ENCODE measurements around the gene SORBS1.

SORBS1 gene

DNA sequence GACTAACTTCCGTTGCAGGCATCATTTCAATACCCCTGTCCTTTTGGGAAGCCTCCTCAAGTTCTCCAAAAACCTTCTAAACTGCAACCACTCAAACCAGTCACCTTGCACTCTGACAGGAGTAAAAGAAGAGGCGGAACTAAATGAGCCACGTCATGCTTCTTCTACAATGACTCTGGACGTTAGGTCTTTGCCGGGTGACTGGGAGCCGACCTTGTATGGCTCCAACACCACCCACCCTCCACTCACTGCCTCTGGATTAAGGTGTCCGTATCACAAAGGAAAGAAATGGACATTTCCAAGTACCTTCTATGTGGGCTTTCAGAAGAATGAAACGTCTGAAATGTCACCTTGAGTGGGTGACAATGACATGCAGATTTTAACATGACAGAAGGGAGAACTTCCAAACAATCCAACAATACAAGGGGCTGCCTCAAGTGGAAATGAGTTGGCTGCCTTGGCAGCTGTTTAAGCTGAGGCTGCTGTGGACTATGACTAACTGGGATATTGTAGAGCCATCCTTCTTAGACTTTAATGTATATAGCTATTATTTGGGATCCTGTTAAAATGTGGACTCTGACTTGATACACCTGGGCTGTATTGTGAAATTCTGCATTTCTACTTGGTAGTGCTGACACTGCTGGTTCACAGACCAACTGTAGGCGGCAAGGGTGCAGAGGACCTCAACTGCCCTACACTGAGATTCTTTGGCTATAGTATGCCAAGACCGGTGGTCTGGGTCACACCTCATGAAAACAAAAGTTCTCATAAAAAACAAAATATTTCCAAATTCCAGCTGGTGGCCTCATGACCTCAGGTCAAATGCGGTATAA, 236.5 kb downstream of the SORBS1 start:
- Histone ChIP-seq H3K4me1 (ENCODE audit: low read length) (no peaks in the 10 kb centered on the region), H2AFZ (ENCODE audit: low read length) (no peak overlapping the region), H3K27me3 (replicated peaks; ENCODE audit: insufficient read depth, low read length) (no peaks in the 10 kb centered on the region), H3K4me2 (ENCODE audit: low read depth, low read length) (no peak overlapping the region), H3K27ac (ENCODE audit: low read length) (no peak overlapping the region), H3K9me3 (replicated peaks; ENCODE audit: insufficient read depth, low read length) (no peaks in the 10 kb centered on the region), H3K4me3 (ENCODE audit: low read length) (no peak overlapping the region), H3K9ac (ENCODE audit: low read length) (no peak overlapping the region), H3F3A (ENCODE audit: insufficient read depth, low read length) (no peaks in the 10 kb centered on the region), H3K9me2 (replicated peaks; ENCODE audit: insufficient read depth, low read length) (no peaks in the 10 kb centered on the region), H3K79me2 (ENCODE audit: low read length) (no peaks in the 10 kb centered on the region), H4K20me1 (ENCODE audit: insufficient read depth, low read length) (no peaks in the 10 kb centered on the region), H3K36me3 (replicated peaks; ENCODE audit: insufficient read depth, low read length) (no peaks in the 10 kb centered on the region)
- no peak for DNase-seq
- TF ChIP-seq EZH2 (optimal IDR thresholded peaks at IDR 0.05; ENCODE audit: low read depth, low read length) (no peak), EZH2phosphoT487 (IDR thresholded peaks at IDR 0.05; ENCODE audit: low read length) (no peak)
- TF ChIP-seq, protein P1, sequence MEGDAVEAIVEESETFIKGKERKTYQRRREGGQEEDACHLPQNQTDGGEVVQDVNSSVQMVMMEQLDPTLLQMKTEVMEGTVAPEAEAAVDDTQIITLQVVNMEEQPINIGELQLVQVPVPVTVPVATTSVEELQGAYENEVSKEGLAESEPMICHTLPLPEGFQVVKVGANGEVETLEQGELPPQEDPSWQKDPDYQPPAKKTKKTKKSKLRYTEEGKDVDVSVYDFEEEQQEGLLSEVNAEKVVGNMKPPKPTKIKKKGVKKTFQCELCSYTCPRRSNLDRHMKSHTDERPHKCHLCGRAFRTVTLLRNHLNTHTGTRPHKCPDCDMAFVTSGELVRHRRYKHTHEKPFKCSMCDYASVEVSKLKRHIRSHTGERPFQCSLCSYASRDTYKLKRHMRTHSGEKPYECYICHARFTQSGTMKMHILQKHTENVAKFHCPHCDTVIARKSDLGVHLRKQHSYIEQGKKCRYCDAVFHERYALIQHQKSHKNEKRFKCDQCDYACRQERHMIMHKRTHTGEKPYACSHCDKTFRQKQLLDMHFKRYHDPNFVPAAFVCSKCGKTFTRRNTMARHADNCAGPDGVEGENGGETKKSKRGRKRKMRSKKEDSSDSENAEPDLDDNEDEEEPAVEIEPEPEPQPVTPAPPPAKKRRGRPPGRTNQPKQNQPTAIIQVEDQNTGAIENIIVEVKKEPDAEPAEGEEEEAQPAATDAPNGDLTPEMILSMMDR (IDR thresholded peaks at IDR 0.05; ENCODE audit: low read length) = no peak

DNA sequence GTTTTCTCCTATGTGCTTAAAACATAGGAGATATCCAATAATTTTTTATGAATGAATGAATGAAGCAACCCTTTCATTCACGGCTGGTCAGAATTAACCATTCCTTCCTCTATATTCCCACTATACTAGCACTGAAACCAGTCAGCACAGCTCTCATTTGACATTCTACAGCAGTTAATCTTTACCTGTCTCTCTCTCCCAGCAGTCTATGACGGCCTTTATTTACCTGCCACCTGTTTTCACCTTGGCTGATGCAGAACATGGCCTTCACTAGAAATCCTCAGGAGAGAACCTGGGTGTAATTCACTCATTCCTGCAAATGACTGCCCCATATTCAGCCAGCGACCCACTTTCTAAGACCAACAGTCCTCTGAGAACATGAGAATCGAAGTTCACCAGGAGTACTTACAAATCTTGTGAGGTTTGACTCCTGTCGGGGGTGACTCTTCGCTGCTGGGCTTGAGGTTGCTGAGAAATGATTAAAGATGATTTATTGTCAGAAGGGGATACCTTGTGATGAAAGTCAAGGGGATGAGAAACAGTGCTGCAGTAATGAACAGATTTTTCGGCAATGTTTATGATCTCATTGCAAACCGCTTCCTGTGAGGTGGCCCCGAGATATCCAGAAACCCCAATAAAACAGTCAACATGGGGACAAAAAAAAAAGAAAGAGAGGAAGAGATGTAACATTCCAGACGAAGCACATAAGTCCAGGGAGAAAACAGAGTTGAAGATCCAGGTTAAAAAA, 239.4 kb downstream of the SORBS1 start:
- Histone ChIP-seq H4K20me1 (ENCODE audit: insufficient read depth, low read length) (no peaks in the 10 kb centered on the region), H3K27ac (ENCODE audit: low read length) (no peak overlapping the region), H3K9me3 (replicated peaks; ENCODE audit: insufficient read depth, low read length) (no peaks in the 10 kb centered on the region), H3K9ac (ENCODE audit: low read length) (no peak overlapping the region), H3K4me2 (ENCODE audit: low read depth, low read length) (no peak overlapping the region), H3F3A (ENCODE audit: insufficient read depth, low read length) (no peaks in the 10 kb centered on the region), H3K36me3 (replicated peaks; ENCODE audit: insufficient read depth, low read length) (no peaks in the 10 kb centered on the region), H3K79me2 (ENCODE audit: low read length) (no peaks in the 10 kb centered on the region), H3K27me3 (replicated peaks; ENCODE audit: insufficient read depth, low read length) (no peaks in the 10 kb centered on the region), H2AFZ (ENCODE audit: low read length) (no peak overlapping the region), H3K4me3 (ENCODE audit: low read length) (no peak overlapping the region), H3K9me2 (replicated peaks; ENCODE audit: insufficient read depth, low read length) (no peaks in the 10 kb centered on the region), H3K4me1 (ENCODE audit: low read length) (no peaks in the 10 kb centered on the region)
- TF ChIP-seq EZH2 (optimal IDR thresholded peaks at IDR 0.05; ENCODE audit: low read depth, low read length) = no peak
- no peak for DNase-seq

- Histone ChIP-seq H3K9me3 (replicated peaks; ENCODE audit: insufficient read depth, low read length) (no peaks in the 10 kb centered on the region), H3K4me1 (ENCODE audit: low read length) (no peaks in the 10 kb centered on the region), H3K36me3 (replicated peaks; ENCODE audit: insufficient read depth, low read length) (no peaks in the 10 kb centered on the region), H3K79me2 (ENCODE audit: low read length) (no peaks in the 10 kb centered on the region), H3F3A (ENCODE audit: insufficient read depth, low read length) (no peaks in the 10 kb centered on the region), H2AFZ (ENCODE audit: low read length) (no peak overlapping the region), H4K20me1 (ENCODE audit: insufficient read depth, low read length) (no peaks in the 10 kb centered on the region), H3K27ac (ENCODE audit: low read length) (no peak overlapping the region), H3K4me3 (ENCODE audit: low read length) (no peak overlapping the region), H3K9ac (ENCODE audit: low read length) (no peak overlapping the region), H3K4me2 (ENCODE audit: low read depth, low read length) (no peak overlapping the region), H3K9me2 (replicated peaks; ENCODE audit: insufficient read depth, low read length) (no peaks in the 10 kb centered on the region), H3K27me3 (replicated peaks; ENCODE audit: insufficient read depth, low read length) (no peaks in the 10 kb centered on the region)
- TF ChIP-seq EZH2phosphoT487 (IDR thresholded peaks at IDR 0.05; ENCODE audit: low read length) (no peak), EZH2 (optimal IDR thresholded peaks at IDR 0.05; ENCODE audit: low read depth, low read length) (no peak)
- TF ChIP-seq, protein P1 (IDR thresholded peaks at IDR 0.05; ENCODE audit: low read length) = no peak
- no peak for DNase-seq
These were observed 241.9 kb downstream of the SORBS1 start for GRCh38 chr10:95319239-95319638.
